CD14-positive monocyte (primary cell): ENCODE data around the gene IER3IP1. TPM values are rescaled to one million over a fixed set of nuclear protein-coding genes. Genes with fewer than 3 reads are reported as not detected.

ENCODE experiments used
- DNase-seq, 3 donors: peaks; one replicate each; pipeline ENCODE4 v3.0.0-alpha.2; 2011 to 2022
- H2AFZ ChIP-seq: 2 replicates; pipeline ENCODE4 v1.6.0; 2012; ENCODE audit warnings: mild to moderate bottlenecking, low read depth, low read length, inconsistent platforms; ENCODE audit not compliant: insufficient read depth, poor library complexity, severe bottlenecking
- H3K27ac ChIP-seq, 2 donors: 1 replicate in 1 of 2; 2 replicates in 1 of 2; pipeline ENCODE4 v1.5.1; 2012 to 2013; ENCODE audit warnings: low read length in 2 of 2, control low read depth in 1 of 2, inconsistent platforms in 1 of 2, low read depth in 1 of 2, mild to moderate bottlenecking in 1 of 2
- H3K27me3 ChIP-seq, 2 donors: one replicate each; pipeline versions ENCODE4 v1.6.0 to v1.6.1; 2011 to 2013; ENCODE audit warnings: low read length in 2 of 2; ENCODE audit not compliant: control insufficient read depth in 2 of 2, insufficient read depth in 2 of 2
- H3K36me3 ChIP-seq, 2 donors: replicated peaks in 1 of 2; 1 replicate in 1 of 2; 2 replicates in 1 of 2; pipeline versions ENCODE4 v1.5.1 to v1.6.1; 2012 to 2013; ENCODE audit warnings: low read length in 2 of 2, control low read depth in 1 of 2, inconsistent platforms in 1 of 2, mild to moderate bottlenecking in 1 of 2; ENCODE audit not compliant: insufficient read depth in 2 of 2, control insufficient read depth in 1 of 2
- H3K4me1 ChIP-seq, 2 donors: 1 replicate in 1 of 2; 2 replicates in 1 of 2; pipeline versions ENCODE4 v1.5.1 to v1.6.1; 2012 to 2013; ENCODE audit warnings: low read length in 2 of 2, control low read depth in 1 of 2, inconsistent platforms in 1 of 2, mild to moderate bottlenecking in 1 of 2, moderate library complexity in 1 of 2; ENCODE audit not compliant: insufficient read depth in 2 of 2, control insufficient read depth in 1 of 2
- H3K4me2 ChIP-seq: replicated peaks from 2 replicates; pipeline ENCODE3; 2012; ENCODE audit warnings: low read length, moderate library complexity, mild to moderate bottlenecking; ENCODE audit not compliant: poor library complexity, severe bottlenecking; ENCODE audit errors: extremely low read depth
- H3K4me3 ChIP-seq, 3 experiments: fragments of 200-600 bp in 1 of 3; sonication (generic) in 1 of 3; replicated peaks in 1 of 3; 1 replicate in 2 of 3; 2 replicates in 1 of 3; pipeline ENCODE4 v1.5.1; 2011 to 2013; ENCODE audit warnings: low read length in 3 of 3, mild to moderate bottlenecking in 3 of 3, control low read depth in 2 of 3, low read depth in 2 of 3, inconsistent platforms in 1 of 3, moderate library complexity in 1 of 3
- H3K79me2 ChIP-seq: 2 replicates; pipeline ENCODE4 v1.6.0; 2012; ENCODE audit warnings: mild to moderate bottlenecking, control low read depth, inconsistent platforms, low read length, moderate library complexity; ENCODE audit not compliant: insufficient read depth
- H3K9ac ChIP-seq: 2 replicates; pipeline ENCODE4 v1.6.0; 2017; ENCODE audit warnings: low read length, mild to moderate bottlenecking; ENCODE audit not compliant: insufficient read depth, poor library complexity, severe bottlenecking
- H3K9me3 ChIP-seq, 2 donors: replicated peaks in 1 of 2; 1 replicate in 1 of 2; 2 replicates in 1 of 2; pipeline versions ENCODE4 v1.5.1 to v1.6.1; 2012 to 2013; ENCODE audit warnings: low read length in 2 of 2, control low read depth in 1 of 2; ENCODE audit not compliant: control insufficient read depth in 1 of 2, insufficient read depth in 1 of 2
- H4K20me1 ChIP-seq: 2 replicates; pipeline ENCODE4 v1.6.0; 2012; ENCODE audit warnings: mild to moderate bottlenecking, low read length, control low read depth, moderate library complexity; ENCODE audit not compliant: insufficient read depth
- H3K27ac Mint-ChIP-seq, 7 donors: one replicate each; pipeline ENCODE4 v1.8.0; 2020; ENCODE audit warnings: mild to moderate bottlenecking in 7 of 7, mixed read lengths in 7 of 7, moderate library complexity in 6 of 7, inconsistent platforms in 2 of 7
- H3K27me3 Mint-ChIP-seq, 3 donors: one replicate each; pipeline ENCODE4 v1.8.0; 2021 to 2022; ENCODE audit warnings: low read depth in 3 of 3, mild to moderate bottlenecking in 3 of 3, mixed read lengths in 3 of 3, moderate library complexity in 3 of 3, inconsistent platforms in 1 of 3
- H3K36me3 Mint-ChIP-seq, 2 donors: one replicate each; pipeline ENCODE4 v1.8.0; 2020; ENCODE audit warnings: mixed read lengths in 2 of 2, inconsistent platforms in 1 of 2, mild to moderate bottlenecking in 1 of 2
- H3K4me1 Mint-ChIP-seq: one replicate; pipeline ENCODE4 v1.8.0; 2020; ENCODE audit warnings: mild to moderate bottlenecking, mixed read lengths
- H3K4me3 Mint-ChIP-seq, 2 donors: one replicate each; pipeline ENCODE4 v1.8.0; 2020; ENCODE audit warnings: mild to moderate bottlenecking in 2 of 2, mixed read lengths in 2 of 2, moderate library complexity in 1 of 2
- H3K9me3 Mint-ChIP-seq, 7 donors: one replicate each; pipeline ENCODE4 v1.8.0; 2020 to 2022; ENCODE audit warnings: mixed read lengths in 7 of 7, mild to moderate bottlenecking in 6 of 7, moderate library complexity in 6 of 7, inconsistent platforms in 2 of 7
- CTCF ChIP-seq: fragments of 200-600 bp; IDR thresholded peaks from one replicate; pipeline ENCODE4 v1.8.0; 2022; ENCODE audit warnings: antibody characterized with exemption, mild to moderate bottlenecking
- WGBS: methylation state at CpG from one replicate; pipeline ENCODE4 v1.1.5; 2013; ENCODE audit warnings: missing lambda C conversion rate; ENCODE audit not compliant: insufficient coverage; 5-methylcytosine and 5-hydroxymethylcytosine counted together
- intact Hi-C, 2 donors: fragments of 100-400 bp; cut with micrococcal nuclease; formaldehyde crosslinking; loops; one replicate each; pipeline versions ENCODE4 v1.15.0 to v1.15.1; 2023
- polyA plus RNA-seq, 3 donors: library from polyadenylated mRNA; depleted of rRNA in 1 of 3; unstranded in 2 of 3; stranded (reverse) in 1 of 3; fragments of 300-500 nt in 2 of 3; fragments of >200 nt in 1 of 3; fragmentation: Illumina TruSeq in 2 of 3; gene quantifications; 1 replicate in 2 of 3; 2 replicates in 1 of 3; pipeline ENCODE4 v1.2.3, GENCODE V29; 2012 to 2021

The IER3IP1 gene
- polyA plus RNA-seq, 3 donors, result 3.8 to 17.2 (median 14.4) TPM

- no peaks in the 10 kb centered on the region for H3K27me3 ChIP-seq
- peaks cover 0 to 2% of the 10 kb centered on the region in 2 donors for H3K4me1 ChIP-seq
- H3K27ac ChIP-seq, result no peak overlapping the region
- no peak for DNase-seq
- no peak overlapping the region for H3K9ac ChIP-seq
- peaks cover 0 to 28% (median 19%) of the 10 kb centered on the region in 7 donors for H3K9me3 Mint-ChIP-seq
- H3K4me1 Mint-ChIP-seq, result peaks cover 4% of the 10 kb centered on the region
- H3K27ac Mint-ChIP-seq, result no peak overlapping the region
- peaks cover 3% of the 10 kb centered on the region for H3K79me2 ChIP-seq
- no peaks in the 10 kb centered on the region for H3K36me3 Mint-ChIP-seq
- H3K9me3 ChIP-seq, result peaks cover 4 to 10% of the 10 kb centered on the region in 2 donors
- H3K4me3 Mint-ChIP-seq, result no peak overlapping the region
- H4K20me1 ChIP-seq, result no peaks in the 10 kb centered on the region
- no peak overlapping the region for H3K4me3 ChIP-seq
- H3K27me3 Mint-ChIP-seq, result peaks cover 5 to 14% (median 6%) of the 10 kb centered on the region in 3 donors
- no peak for TF ChIP-seq CTCF
- WGBS, result no CpG with 5 or more reads among the region's 3 CpGs
- intact Hi-C loops, result no loop called here
- no peak overlapping the region for H2AFZ ChIP-seq
- H3K4me2 ChIP-seq, result no peak overlapping the region
- no peaks in the 10 kb centered on the region for H3K36me3 ChIP-seq
Measured at GRCh38 chr18:47180765-47181164, 4.6 kb upstream of the IER3IP1 start.

GRCh38 chr18:47179520-47179919 is 3.4 kb upstream of the IER3IP1 start:
- no peak overlapping the region for H3K27ac Mint-ChIP-seq

More at GRCh38 chr18:47179520-47179919, 3.4 kb upstream of the IER3IP1 start:
- Histone ChIP-seq H3K9ac (no peak overlapping the region), H3K4me1 (peaks cover 10 to 12% of the 10 kb centered on the region in 2 donors), H3K27me3 (no peaks in the 10 kb centered on the region), H2AFZ (no peak overlapping the region), H3K9me3 (peaks cover under 1 to 4% of the 10 kb centered on the region in 2 donors), H3K4me3 (no peak overlapping the region), H3K36me3 (no peaks in the 10 kb centered on the region), H4K20me1 (no peaks in the 10 kb centered on the region), H3K4me2 (no peak overlapping the region), H3K27ac (no peak overlapping the region), H3K79me2 (peaks cover 16% of the 10 kb centered on the region)
- peaks cover 5 to 10% (median 6%) of the 10 kb centered on the region in 3 donors for H3K27me3 Mint-ChIP-seq
- WGBS, result 100% methylated on average over 1 of the region's 4 CpGs
- TF ChIP-seq CTCF, result no peak
- intact Hi-C loops, result no loop called here
- DNase-seq, result no peak
- H3K36me3 Mint-ChIP-seq, result no peaks in the 10 kb centered on the region
- peaks cover 0 to 20% (median 13%) of the 10 kb centered on the region in 7 donors for H3K9me3 Mint-ChIP-seq
- H3K4me3 Mint-ChIP-seq, result no peak overlapping the region
- H3K4me1 Mint-ChIP-seq, result peaks cover 2% of the 10 kb centered on the region
